GM15510 (cell line): ENCODE measurements around the gene UCK2.

ENCODE experiments used
- POLR2A ChIP-seq: IDR thresholded peaks from 3 replicates; pipeline ENCODE4 v1.6.1; 2011; ENCODE audit warnings: borderline replicate concordance; ENCODE audit not compliant: insufficient read length; ENCODE audit errors: extremely low read depth

Gene UCK2

GRCh38 chr1:165884690-165885304 lies 57.4 kb downstream of the UCK2 start:
- no peak for TF ChIP-seq POLR2A

GRCh38 chr1:165885305-165885694 lies 57.9 kb downstream of the UCK2 start:
- no peak for TF ChIP-seq POLR2A

DNA sequence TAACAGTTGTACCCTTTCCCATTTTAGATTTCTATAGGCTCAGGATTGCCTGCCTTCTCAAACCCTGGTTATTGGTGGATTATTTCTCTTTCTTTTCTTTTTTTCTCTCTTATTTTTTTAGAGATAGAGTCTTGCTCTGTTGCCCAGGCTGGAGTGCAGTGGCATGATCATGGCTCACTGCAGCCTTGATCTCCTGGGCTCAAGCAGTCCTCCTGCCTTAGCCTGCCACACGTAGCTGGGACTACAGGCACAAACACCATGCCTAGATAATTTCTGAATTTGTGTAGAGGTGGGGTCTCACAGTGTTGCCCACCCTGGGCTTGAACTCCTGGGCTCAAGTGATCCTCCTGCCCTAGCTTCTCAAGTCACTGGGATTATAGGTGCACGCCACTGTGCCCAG lies 58.8 kb downstream of the UCK2 start:
- TF ChIP-seq POLR2A, result no peak

DNA sequence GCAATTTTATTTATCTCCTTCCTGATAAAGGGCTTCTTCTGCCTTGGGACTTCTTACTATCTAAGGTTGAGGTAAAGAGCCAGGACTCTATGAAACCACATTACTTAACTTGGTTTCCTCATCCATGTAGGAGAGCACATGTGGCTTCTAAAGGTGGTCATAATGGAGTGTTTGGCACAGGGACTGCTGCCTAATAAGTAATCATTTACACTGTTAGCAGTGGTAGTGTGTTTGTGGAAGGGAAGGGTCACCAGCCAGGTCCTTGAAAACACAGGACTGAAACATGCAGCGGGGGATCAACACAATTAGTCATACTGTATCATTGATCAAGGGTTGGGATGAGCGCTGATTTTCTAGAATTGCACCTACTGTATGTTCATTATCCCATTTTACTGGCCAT lies 59.6 kb downstream of the UCK2 start:
- no peak for TF ChIP-seq POLR2A

DNA sequence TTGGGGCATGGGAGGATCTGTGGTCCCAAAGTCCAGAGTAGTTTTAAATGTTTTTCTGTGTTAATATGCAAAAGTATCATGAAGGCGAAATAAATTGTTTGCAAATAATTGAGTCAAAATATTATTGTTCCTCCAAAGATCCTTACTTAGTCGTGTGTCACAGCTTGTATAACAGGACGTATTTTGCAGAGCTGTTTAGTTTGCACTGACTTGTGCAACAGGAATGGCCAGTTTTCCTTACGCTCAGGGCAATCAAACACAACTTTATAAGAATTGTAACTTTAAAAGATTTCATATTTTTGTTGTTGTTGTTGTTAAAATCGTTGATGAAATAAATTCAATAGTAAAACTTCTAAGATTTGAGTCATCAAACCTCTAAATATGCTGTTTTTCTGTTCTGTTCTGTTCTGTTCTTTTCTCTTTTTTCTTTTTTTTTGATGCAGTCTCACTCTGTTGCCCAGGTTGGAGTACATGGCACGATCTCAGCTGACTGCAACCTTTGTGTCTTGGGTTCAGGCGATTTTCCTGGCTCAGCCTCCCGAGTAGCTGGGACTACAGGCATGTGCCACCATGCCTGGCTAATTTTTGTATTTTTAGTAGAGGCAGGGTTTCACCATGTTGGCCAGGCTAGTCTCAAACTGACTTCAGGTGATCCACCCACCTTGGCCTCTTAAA lies 60.6 kb downstream of the UCK2 start:
- no peak for TF ChIP-seq POLR2A

DNA sequence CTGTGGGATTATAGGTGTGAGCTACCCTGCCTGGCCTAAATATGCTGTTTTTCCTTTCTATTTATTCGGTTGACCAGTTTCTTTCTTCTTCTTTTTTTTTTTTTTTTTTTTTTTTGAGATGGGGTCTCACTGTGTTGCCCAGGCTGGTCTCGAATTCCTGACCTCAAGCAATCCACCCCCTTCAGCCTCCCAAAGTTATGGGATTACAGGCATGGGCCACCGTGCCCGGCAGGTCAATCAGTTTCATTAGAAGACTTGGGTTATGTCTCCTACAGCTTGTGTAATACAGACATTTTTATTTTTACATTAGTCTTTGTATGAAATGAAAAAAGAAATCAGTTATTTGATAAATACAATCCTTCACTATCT lies 61.1 kb downstream of the UCK2 start:
- no peak for TF ChIP-seq POLR2A

DNA sequence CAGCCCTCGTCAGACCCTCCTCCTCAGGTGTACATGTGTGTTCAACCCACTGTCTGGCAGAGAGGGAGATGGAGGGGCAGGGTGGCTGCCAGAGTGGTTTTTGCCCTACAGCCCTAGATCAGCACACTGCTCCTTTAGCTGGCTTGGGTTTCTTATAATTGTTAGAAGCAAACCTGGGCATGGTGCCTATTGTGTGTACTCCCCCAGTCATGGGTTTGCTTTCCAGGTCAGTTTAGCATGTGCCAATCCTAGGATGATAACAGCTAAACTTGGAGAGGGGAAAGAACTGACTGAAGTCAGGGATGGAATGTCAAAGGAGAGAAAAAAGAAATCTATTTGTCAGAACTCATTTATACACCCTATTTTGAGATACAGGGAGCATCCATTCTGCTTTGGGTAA lies 63.3 kb downstream of the UCK2 start:
- no peak for TF ChIP-seq POLR2A

DNA sequence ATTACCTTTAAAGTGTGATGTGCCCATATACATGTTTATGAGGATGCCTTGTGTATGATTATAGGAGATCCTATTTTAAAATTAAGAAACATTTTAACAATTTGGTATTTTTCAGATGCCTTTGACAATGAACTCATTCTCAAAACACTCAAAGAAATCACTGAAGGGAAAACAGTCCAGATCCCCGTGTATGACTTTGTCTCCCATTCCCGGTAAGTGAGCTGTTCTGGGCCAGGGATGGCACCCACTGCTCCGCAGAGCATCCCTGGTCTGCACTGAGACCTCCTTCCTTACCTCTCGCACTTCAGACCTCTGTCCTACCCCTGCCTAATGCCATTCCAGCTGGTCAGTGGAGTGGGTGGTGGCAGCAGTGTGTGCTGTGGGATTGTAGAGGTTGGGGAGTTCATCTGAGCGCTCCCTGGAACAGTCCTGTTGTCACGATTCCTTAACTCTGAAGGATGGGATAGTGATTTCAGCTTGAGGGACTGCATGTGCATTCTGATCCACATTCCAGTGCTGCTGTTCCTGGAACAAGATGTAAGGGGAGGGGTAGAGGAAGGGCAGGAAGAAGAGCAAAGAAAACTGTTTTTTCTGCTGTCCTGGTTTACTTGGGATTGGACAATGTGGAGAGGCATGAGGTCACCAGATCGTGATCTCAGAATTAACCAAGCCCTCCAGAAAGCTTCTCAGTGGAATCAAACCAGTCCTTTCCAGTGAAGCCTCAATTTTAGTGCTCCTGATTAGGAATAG lies 63.9 kb downstream of the UCK2 start:
- TF ChIP-seq POLR2A, result no peak

GRCh38 chr1:165892935-165893334 lies 65.5 kb downstream of the UCK2 start:
- TF ChIP-seq POLR2A, result no peak

DNA sequence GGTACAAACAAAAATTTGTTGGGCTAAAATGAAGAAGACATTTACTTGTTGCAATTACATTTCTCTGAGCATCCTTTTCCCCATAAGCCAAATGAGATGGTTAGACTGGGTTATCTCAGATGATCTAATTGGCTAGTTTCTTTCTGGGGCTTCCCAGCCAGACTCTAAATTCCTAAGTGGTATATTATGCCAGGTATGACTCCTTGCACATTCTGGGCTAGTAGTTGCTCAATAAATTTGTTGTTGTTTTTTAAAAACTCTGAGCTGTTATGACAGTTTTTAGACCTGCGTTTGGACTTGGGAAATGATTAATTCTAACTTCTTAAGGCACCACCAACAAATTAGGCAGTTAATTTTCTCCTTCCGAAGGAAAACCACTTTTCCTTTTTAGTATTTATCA lies 66.1 kb downstream of the UCK2 start:
- TF ChIP-seq POLR2A, result no peak

- TF ChIP-seq POLR2A, result no peak
Measured at GRCh38 chr1:165894591-165894990, 67.2 kb downstream of the UCK2 start.

- TF ChIP-seq POLR2A, result no peak
Measured at GRCh38 chr1:165895451-165895871, 68.0 kb downstream of the UCK2 start.

DNA sequence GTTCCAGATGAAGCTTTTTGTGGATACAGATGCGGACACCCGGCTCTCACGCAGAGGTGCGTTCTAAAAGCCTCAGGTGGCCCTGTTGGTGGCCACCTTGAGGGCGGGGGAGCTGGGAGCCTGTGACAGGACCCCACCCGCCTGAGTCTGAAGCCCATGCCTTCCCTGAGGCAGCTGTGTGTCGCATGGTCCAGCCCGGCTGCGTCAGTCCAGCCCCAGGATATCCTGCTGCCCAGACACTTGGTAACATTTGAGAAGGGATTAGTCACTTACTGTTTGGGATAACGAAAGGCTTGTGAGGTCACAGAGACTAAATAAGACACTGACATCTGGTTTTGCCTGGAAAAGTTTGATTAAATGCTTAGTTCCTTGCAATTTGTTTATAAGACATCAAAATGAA lies 68.9 kb downstream of the UCK2 start:
- TF ChIP-seq POLR2A, result no peak

DNA sequence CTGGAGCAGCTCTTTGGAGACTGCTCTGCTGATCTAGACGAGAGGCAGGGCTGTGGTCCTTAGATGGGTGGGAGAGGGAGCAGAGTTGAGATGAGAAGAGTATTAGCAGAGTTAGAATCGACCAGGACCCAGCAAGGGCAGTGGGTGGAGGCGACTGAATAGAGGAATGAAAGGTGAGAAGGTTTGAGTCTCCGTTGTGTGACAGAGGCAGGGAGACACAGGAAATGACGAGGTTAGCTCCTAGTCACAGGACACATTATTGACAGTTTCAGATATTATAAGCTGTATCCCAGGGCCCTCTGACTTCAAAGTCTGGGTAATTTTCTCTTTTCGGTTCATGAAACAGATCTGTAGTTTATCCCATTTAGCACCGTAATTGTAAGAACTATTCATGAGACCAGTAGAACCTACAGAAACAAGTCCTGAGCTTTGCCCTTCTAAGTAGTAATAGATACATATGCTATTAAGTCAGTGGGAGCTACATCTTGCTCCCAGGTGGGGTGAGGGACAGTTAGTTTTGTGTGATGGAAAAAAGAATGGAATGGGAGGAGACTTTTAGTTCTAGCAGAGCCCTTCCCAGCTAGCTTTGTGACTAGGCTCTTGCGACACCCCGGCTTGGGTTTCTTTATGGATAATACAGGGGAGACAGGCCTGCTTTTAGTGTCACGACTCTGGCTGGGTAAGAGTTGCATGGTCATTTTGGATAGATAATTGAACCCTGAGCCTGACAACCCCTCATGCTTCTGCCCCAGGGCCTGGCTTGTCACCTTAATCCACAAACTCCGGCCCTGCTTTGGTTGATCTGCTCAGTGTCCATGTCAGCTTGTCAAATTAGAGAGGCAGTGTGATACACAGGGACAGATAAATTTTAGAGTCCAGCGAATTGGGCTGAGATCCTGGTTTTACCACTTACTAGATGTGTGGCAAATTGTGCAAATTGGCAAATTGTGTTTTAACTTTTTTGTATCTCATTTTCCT lies 70.2 kb downstream of the UCK2 start:
- TF ChIP-seq POLR2A, result no peak

- TF ChIP-seq POLR2A, result no peak
Measured at GRCh38 chr1:165898837-165899236, 71.4 kb downstream of the UCK2 start.

DNA sequence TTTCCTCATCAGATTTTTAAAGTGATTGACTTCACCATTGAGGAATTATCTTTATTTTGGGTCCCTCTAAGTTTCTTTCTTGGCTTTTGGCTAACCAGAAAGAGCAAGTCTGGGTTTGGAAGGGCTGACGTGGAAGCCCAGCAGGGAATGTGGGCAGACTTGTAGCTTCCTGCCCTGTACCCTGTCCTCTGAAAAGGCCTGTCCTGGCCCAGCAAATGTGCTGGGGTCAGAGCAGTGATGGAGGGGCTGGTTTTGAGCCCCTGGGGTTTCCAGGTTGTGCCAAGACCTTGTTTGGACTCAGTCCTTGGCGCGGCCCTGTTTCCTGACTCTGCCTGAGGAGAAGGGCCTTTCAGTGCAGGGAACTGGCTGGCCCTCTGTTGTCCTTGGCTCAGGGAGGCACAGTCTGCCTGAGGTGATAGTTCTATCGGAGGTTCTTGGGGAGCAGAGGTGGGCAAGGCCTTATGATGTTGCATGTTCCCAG lies 72.1 kb downstream of the UCK2 start:
- no peak for TF ChIP-seq POLR2A
